Fibroblast of the conjunctiva (primary cell): Measurements from ENCODE around the gene BZW2.
"Not testable (repeated sequence)": the region's sequence is repeated elsewhere in the genome, so short reads cannot be mapped to it uniquely, and the experiment has no call there.

Experiments
- DNase-seq: peaks from one replicate; pipeline ENCODE4 v3.0.0-alpha.2; 2010; ENCODE audit warnings: low read depth

BZW2 gene

GRCh38 chr7:16646472-16647072 lies 591 bp downstream of the BZW2 start:
- DNase-seq, result no peak

- DNase-seq, result no peak
These were observed 1.5 kb downstream of the BZW2 start for GRCh38 chr7:16647435-16647960.

- DNase-seq, result no peak
These were observed 2.6 kb downstream of the BZW2 start for GRCh38 chr7:16648551-16648950.

- no peak for DNase-seq
These were observed 3.2 kb downstream of the BZW2 start for GRCh38 chr7:16649196-16649595.

GRCh38 chr7:16650266-16650665 lies 4.3 kb downstream of the BZW2 start:
- no peak for DNase-seq

- DNase-seq, result no peak
These were observed 5.6 kb downstream of the BZW2 start for GRCh38 chr7:16651396-16652239.

- no peak for DNase-seq
These were observed 6.2 kb downstream of the BZW2 start for GRCh38 chr7:16652240-16652583.

- DNase-seq, result no peak
These were observed 6.9 kb downstream of the BZW2 start for GRCh38 chr7:16652888-16653287.

- DNase-seq, result no peak
These were observed 9.4 kb downstream of the BZW2 start for GRCh38 chr7:16655394-16655793.

GRCh38 chr7:16656141-16656540 lies 10.2 kb downstream of the BZW2 start:
- DNase-seq, result no peak

- peak; percentile 60 for DNase-seq
These were observed 11.8 kb downstream of the BZW2 start for GRCh38 chr7:16657656-16658279.

- DNase-seq, result not testable (repeated sequence)
These were observed 14.0 kb downstream of the BZW2 start for GRCh38 chr7:16659854-16660497.

GRCh38 chr7:16660702-16661464 lies 14.9 kb downstream of the BZW2 start:
- no peak for DNase-seq

- DNase-seq, result no peak
These were observed 15.9 kb downstream of the BZW2 start for GRCh38 chr7:16661924-16662323.

GRCh38 chr7:16667355-16667754 lies 21.4 kb downstream of the BZW2 start:
- no peak for DNase-seq

GRCh38 chr7:16668049-16668858 lies 22.3 kb downstream of the BZW2 start:
- DNase-seq, result peak; percentile 98

- DNase-seq, result no peak
These were observed 23.0 kb downstream of the BZW2 start for GRCh38 chr7:16668978-16669377.

- DNase-seq, result no peak
These were observed 23.6 kb downstream of the BZW2 start for GRCh38 chr7:16669581-16669980.

- peak; percentile 35 for DNase-seq
These were observed 24.0 kb downstream of the BZW2 start for GRCh38 chr7:16670021-16670420.

- no peak for DNase-seq
These were observed 24.9 kb downstream of the BZW2 start for GRCh38 chr7:16670731-16671344.
